OCI-LY3 (cell line): ENCODE results near the gene UBE2N.
A peak's percentile ranks its signal among the peaks of the same experiment; 100 is the strongest.

Experiments used
- CTCF ChIP-seq: fragments of 200-600, 300-600 bp; sonication (generic); IDR thresholded peaks from 2 replicates; pipeline ENCODE4 v1.5.1; 2014; ENCODE audit warnings: antibody characterized with exemption, low read length, low read depth
- EZH2phosphoT487 ChIP-seq: fragments of 200-600 bp; shearing (Covaris generic); IDR thresholded peaks from 2 replicates; pipeline ENCODE4 v1.6.1; 2018; ENCODE audit warnings: antibody characterized with exemption, mixed run types, low read depth

GRCh38 chr12:93467351-93468007, 25.7 kb upstream of the UBE2N start, which contains the start of gene MRPL42:
- TF ChIP-seq CTCF (peak; percentile 90), EZH2phosphoT487 (no peak)
